Calu3 (cell line): ENCODE measurements around the gene KCND2. TPM values are rescaled to one million over a fixed set of nuclear protein-coding genes. Genes with fewer than 3 reads are reported as not detected.

Source experiments
- BruUV-seq: library from RNA; stranded (reverse); fragments of 400-500 nt; replicated peaks from 2 replicates; lab custom pipeline; 2021; lab: Mats Ljungman, UMichigan
- CTCF ChIA-PET: fragments of 300-600 bp; sonication (Branson Sonifier 250); formaldehyde crosslinking; loops from one replicate; lab custom pipeline; 2022; ENCODE audit warnings: antibody characterized with exemption; lab: Charles Lee
- DNase-seq: peaks from one replicate; pipeline ENCODE4 v3.0.0; 2022
- H3K27ac Mint-ChIP-seq: one replicate; pipeline ENCODE4 v1.8.0; 2022; ENCODE audit warnings: mixed read lengths; ENCODE audit not compliant: unreplicated experiment
- H3K27me3 Mint-ChIP-seq: one replicate; pipeline ENCODE4 v1.8.0; 2022; ENCODE audit warnings: mixed read lengths; ENCODE audit not compliant: unreplicated experiment
- H3K36me3 Mint-ChIP-seq: one replicate; pipeline ENCODE4 v1.8.0; 2022; ENCODE audit warnings: mild to moderate bottlenecking, moderate library complexity, mixed read lengths; ENCODE audit not compliant: insufficient read depth, unreplicated experiment
- H3K4me1 Mint-ChIP-seq: one replicate; pipeline ENCODE4 v1.8.0; 2022; ENCODE audit warnings: mild to moderate bottlenecking, low read depth, mixed read lengths; ENCODE audit not compliant: unreplicated experiment
- H3K4me3 Mint-ChIP-seq: one replicate; pipeline ENCODE4 v1.8.0; 2022; ENCODE audit warnings: mild to moderate bottlenecking, low read depth, moderate library complexity, mixed read lengths; ENCODE audit not compliant: unreplicated experiment
- H3K9me3 Mint-ChIP-seq: one replicate; pipeline ENCODE4 v1.8.0; 2022; ENCODE audit warnings: low read depth, mixed read lengths; ENCODE audit not compliant: unreplicated experiment
- CTCF ChIP-seq: fragments of 200-600 bp; IDR thresholded peaks from one replicate; pipeline ENCODE4 v1.8.0; 2022; ENCODE audit warnings: antibody characterized with exemption; ENCODE audit not compliant: unreplicated experiment
- intact Hi-C: fragments of 100-400 bp; cut with micrococcal nuclease; formaldehyde crosslinking; loops from one replicate; pipeline ENCODE4 v1.10.0; 2022; ENCODE audit not compliant: unreplicated experiment
- total RNA-seq: library from RNA; stranded (reverse); gene quantifications from 2 replicates; pipeline ENCODE4 v1.2.3, GENCODE V29; 2022

The KCND2 gene
- total RNA-seq, 1 experiment from 2014 or later = 1.2 TPM

DNA sequence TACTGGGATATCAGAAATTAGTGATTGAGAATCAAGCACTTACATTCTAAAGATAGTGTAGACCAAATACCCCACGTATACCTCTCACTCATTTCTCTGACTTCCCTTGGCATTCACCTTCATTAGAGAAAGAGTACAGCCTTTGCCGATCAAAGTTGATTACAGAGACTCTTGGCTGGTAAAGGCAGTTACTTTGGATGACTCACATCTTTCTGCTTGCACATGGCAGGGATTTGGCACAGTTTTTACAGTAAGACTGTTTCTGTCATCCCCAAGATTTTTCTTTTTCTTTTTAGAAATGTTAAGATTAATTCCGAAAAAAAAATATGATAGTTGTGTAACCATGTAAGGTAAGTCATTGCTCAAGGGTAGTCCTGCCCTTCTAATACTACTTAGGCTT is 442.0 kb downstream of the KCND2 start:
- CTCF ChIA-PET = no interaction called here
- intact Hi-C loops = no loop called here
- no peaks in the 10 kb centered on the region for H3K36me3 Mint-ChIP-seq

GRCh38 chr7:120716307-120716706 is 443.3 kb downstream of the KCND2 start:
- intact Hi-C loops = no loop called here
- no peaks in the 10 kb centered on the region for H3K27me3 Mint-ChIP-seq
- no peak for DNase-seq
- no TSS peak for BruUV-seq
- TF ChIP-seq CTCF = no peak
- H3K4me3 Mint-ChIP-seq = no peak overlapping the region
- CTCF ChIA-PET = no interaction called here
- no peak overlapping the region for H3K27ac Mint-ChIP-seq
- no peaks in the 10 kb centered on the region for H3K36me3 Mint-ChIP-seq
- H3K9me3 Mint-ChIP-seq = no peaks in the 10 kb centered on the region
- H3K4me1 Mint-ChIP-seq = no peaks in the 10 kb centered on the region

More for the DNA sequence above, 442.0 kb downstream of the KCND2 start:
- no peak for TF ChIP-seq CTCF
- Mint-ChIP-seq H3K4me1 (no peaks in the 10 kb centered on the region), H3K4me3 (no peak overlapping the region), H3K9me3 (no peaks in the 10 kb centered on the region), H3K27ac (no peak overlapping the region), H3K27me3 (no peaks in the 10 kb centered on the region)
- no TSS peak for BruUV-seq
- no peak for DNase-seq

GRCh38 chr7:120717166-120717565 is 444.2 kb downstream of the KCND2 start:
- Mint-ChIP-seq H3K27me3 (no peaks in the 10 kb centered on the region), H3K4me1 (no peaks in the 10 kb centered on the region), H3K36me3 (no peaks in the 10 kb centered on the region), H3K4me3 (no peak overlapping the region), H3K9me3 (no peaks in the 10 kb centered on the region), H3K27ac (no peak overlapping the region)
- no peak for DNase-seq
- intact Hi-C loops = no loop called here
- TF ChIP-seq CTCF = no peak
- no TSS peak for BruUV-seq
- CTCF ChIA-PET = no interaction called here

- no peak overlapping the region for H3K27ac Mint-ChIP-seq
Observed at GRCh38 chr7:120718361-120718760, 445.4 kb downstream of the KCND2 start.

More at GRCh38 chr7:120718361-120718760, 445.4 kb downstream of the KCND2 start:
- Mint-ChIP-seq H3K36me3 (no peaks in the 10 kb centered on the region), H3K4me1 (no peaks in the 10 kb centered on the region), H3K4me3 (no peak overlapping the region), H3K27me3 (no peaks in the 10 kb centered on the region), H3K9me3 (no peaks in the 10 kb centered on the region)
- TF ChIP-seq CTCF = no peak
- intact Hi-C loops = no loop called here
- CTCF ChIA-PET = no interaction called here
- no TSS peak for BruUV-seq
- no peak for DNase-seq
